Measurements from ENCODE around the gene SEMA7A. TPM values are rescaled to one million over a fixed set of nuclear protein-coding genes. Genes with fewer than 3 reads are reported as not detected.
A peak's percentile ranks its signal among the peaks of the same experiment; 100 is the strongest.

SEMA7A gene
- total and polyA plus RNA-seq, 9 of the 15 experiments (the other 6 are each of a cell fraction or from before 2014, with no cell fraction given), result 0.04 to 8.2 (median 5.4) TPM; not detected in 1

GRCh38 chr15:74460871-74461846 lies 27.4 kb upstream of the SEMA7A start, which contains the start of gene UBL7 (continued):
- TF ChIP-seq STAT6 (CRISPR knock-in tag; IDR thresholded peaks at IDR 0.05), result no peak
- TF ChIP-seq MECOM (CRISPR knock-in tag; IDR thresholded peaks at IDR 0.05), result no peak
- no peak for TF ChIP-seq TAL1 (IDR thresholded peaks at IDR 0.05)
- TF ChIP-seq SFPQ (IDR thresholded peaks at IDR 0.05; ENCODE audit: low read depth, low read length), result no peak
- TF ChIP-seq THRAP3 (IDR thresholded peaks at IDR 0.05; ENCODE audit: borderline replicate concordance), result no peak
- no peak for TF ChIP-seq KLF10 (CRISPR knock-in tag; IDR thresholded peaks at IDR 0.05)
- no peak; the same call in 1 of the 2 replicates for TF ChIP-seq ZNF395 (CRISPR knock-in tag; IDR thresholded peaks at IDR 0.05)
- peak; percentile 36 for TF ChIP-seq PCBP1 (IDR thresholded peaks at IDR 0.05; ENCODE audit: low read depth, low read length, poor library complexity, severe bottlenecking)
- TF ChIP-seq AFF4 (CRISPR knock-in tag; IDR thresholded peaks at IDR 0.05), result peak; percentile 79; the same call in 1 of the 2 replicates
- TF ChIP-seq MYNN (IDR thresholded peaks at IDR 0.05), result peak; percentile 57; the same call in 1 of the 2 replicates
- no peak for TF ChIP-seq MYNN (CRISPR knock-in tag; IDR thresholded peaks at IDR 0.05)
- TF ChIP-seq HNRNPUL1 (IDR thresholded peaks at IDR 0.05; ENCODE audit: low read length), result no peak
- TF ChIP-seq TRIM24 (IDR thresholded peaks at IDR 0.05), result peak in 1 of 2 experiments; percentile 50; a peak in 1 of 4 replicates
- TF ChIP-seq TRIM28 (IDR thresholded peaks at IDR 0.05), result no peak
- TF ChIP-seq ATF3 (IDR thresholded peaks at IDR 0.05), result no peak
- TF ChIP-seq ATF3 (CRISPR knock-in tag; conservative IDR thresholded peaks at IDR 0.05), result no peak; the same call in 1 of the 2 replicates

Measured in K562 (cell line).